Heart left ventricle (tissue), 16 donors: ENCODE measurements around the gene NPAS1. TPM values are rescaled to one million over a fixed set of nuclear protein-coding genes. Genes with fewer than 3 reads are reported as not detected.

ENCODE experiments used
- ATAC-seq, 4 donors: fragments of 200-7000 bp; cut with Tn5 transposase; one replicate each; pipeline ENCODE4 v1.9.1; 2020 to 2022; ENCODE audit warnings: moderate library complexity in 4 of 4, mild to moderate bottlenecking in 3 of 4, moderate number of reproducible peaks in 1 of 4
- DNase-seq, 5 donors: peaks; one replicate each; pipeline ENCODE4 v3.0.0-alpha.2; 2020
- H3K27ac ChIP-seq, 12 donors: fragments of 200-600 bp; sonication (generic) in 4 of 12; one replicate each; pipeline versions ENCODE4 v1.5.0 to v1.8.0; 2016 to 2022; ENCODE audit warnings: mild to moderate bottlenecking in 2 of 12
- H3K27me3 ChIP-seq, 9 donors: fragments of 200-600 bp; sonication (generic) in 2 of 9; one replicate each; pipeline versions ENCODE4 v1.5.1 to v1.8.0; 2016 to 2022; ENCODE audit warnings: mild to moderate bottlenecking in 3 of 9
- H3K36me3 ChIP-seq, 9 donors: fragments of 200-600 bp; sonication (generic) in 2 of 9; one replicate each; pipeline versions ENCODE4 v1.5.0 to v1.8.0; 2018 to 2022; ENCODE audit warnings: mild to moderate bottlenecking in 2 of 9
- H3K4me1 ChIP-seq, 12 donors: fragments of 200-600 bp; sonication (generic) in 4 of 12; one replicate each; pipeline versions ENCODE4 v1.5.0 to v1.8.0; 2016 to 2022; ENCODE audit warnings: mild to moderate bottlenecking in 3 of 12
- H3K4me3 ChIP-seq, 12 donors: fragments of 200-600 bp; sonication (generic) in 4 of 12; one replicate each; pipeline versions ENCODE4 v1.5.0 to v1.8.0; 2017 to 2022; ENCODE audit warnings: mild to moderate bottlenecking in 9 of 12, moderate library complexity in 4 of 12
- H3K9me3 ChIP-seq, 12 donors: fragments of 200-600 bp; sonication (generic) in 4 of 12; one replicate each; pipeline versions ENCODE4 v1.5.0 to v1.8.0; 2016 to 2022; ENCODE audit warnings: mild to moderate bottlenecking in 1 of 12
- POLR2A ChIP-seq, 2 donors: fragments of 450-650 bp; IDR thresholded peaks; one replicate each; pipeline ENCODE4 v1.6.1; 2017; ENCODE audit warnings: antibody characterized with exemption in 2 of 2, mild to moderate bottlenecking in 2 of 2, moderate library complexity in 2 of 2
- WGBS, 4 donors: extraction: QIAGEN DNeasy Blood & Tissue Kit in 2 of 4; methylation state at CpG; one replicate each; pipeline versions ENCODE4 v1.1.5 to v1.1.7; 2013 to 2018; 5-methylcytosine and 5-hydroxymethylcytosine counted together
- intact Hi-C, 10 donors: fragments of 100-400 bp; cut with DNase I; formaldehyde crosslinking; loops; one replicate each; pipeline versions ENCODE4 v1.11.1 to v1.14.2; 2022
- polyA plus RNA-seq, 2 donors: library from polyadenylated mRNA; stranded (reverse); fragments of 200-250 nt; gene quantifications; one replicate each; pipeline ENCODE4 v1.2.3, GENCODE V29; 2013
- total RNA-seq, 9 donors: library from RNA; depleted of rRNA in 2 of 9; stranded (reverse); fragments of >200 nt in 2 of 9; fragmentation: NEBNext Ultra II Directional in 3 of 9; extraction: Animal tissue kit (Norgen Biotek cat#: 25700) in 3 of 9; gene quantifications; one replicate each; pipeline versions ENCODE4 v1.1.0 to v1.2.4, GENCODE V29; 2016 to 2023
- TF ChIP-seq, protein P1 (sequence below), 12 donors: fragments of 200-600 bp; sonication (generic) in 4 of 12; IDR thresholded peaks; one replicate each; pipeline versions ENCODE4 v1.5.0 to v1.8.0; 2018 to 2022; ENCODE audit warnings: antibody characterized with exemption in 12 of 12, mild to moderate bottlenecking in 5 of 12
- donor health status: ischemic (EF 13 %, LVEDD 7.1; RV severe dilation, severe dysfunction).
- donor health status: healthy with polysubstance abuse.
- donor health status: DM: no; HTN: yes; CAD: no.
- donor health status: DM: no; HTN: no; CAD: no.
- donor health status: ischemic (EF 25% LVEDD 6.9; RV normal size, moderate dysfunction).
- donor health status: ischemic (EF 25% LVEDD 5.7; RV mildly dilated, moderate dysfunction).
- donor health status: healthy.
- donor health status: DM: yes; HTN: yes; CAD: no.
- donor health status: ischemic (EF 35%, LVEDD 5.7; RV mildly dilated, moderate dysfunction).
- donor health status: nonischemic (EF 11% LVEDD 7.7; RV severe dilation, severe dysfunction).
- donor health status: DM: yes; HTN: yes; CAD: no.
- donor health status: PGD.
- donor health status: ischemic (EF 29% LVEDD 5.4; RV normal size, mild dysfunction).
- donor health status: nonischemic (EF 23%, LVEDD 6.1; RV moderate dilation, normal function).

NPAS1 gene
- total and polyA plus RNA-seq, 11 donors = 0.16 to 1.3 (median 0.69) TPM; not detected in 1

DNA sequence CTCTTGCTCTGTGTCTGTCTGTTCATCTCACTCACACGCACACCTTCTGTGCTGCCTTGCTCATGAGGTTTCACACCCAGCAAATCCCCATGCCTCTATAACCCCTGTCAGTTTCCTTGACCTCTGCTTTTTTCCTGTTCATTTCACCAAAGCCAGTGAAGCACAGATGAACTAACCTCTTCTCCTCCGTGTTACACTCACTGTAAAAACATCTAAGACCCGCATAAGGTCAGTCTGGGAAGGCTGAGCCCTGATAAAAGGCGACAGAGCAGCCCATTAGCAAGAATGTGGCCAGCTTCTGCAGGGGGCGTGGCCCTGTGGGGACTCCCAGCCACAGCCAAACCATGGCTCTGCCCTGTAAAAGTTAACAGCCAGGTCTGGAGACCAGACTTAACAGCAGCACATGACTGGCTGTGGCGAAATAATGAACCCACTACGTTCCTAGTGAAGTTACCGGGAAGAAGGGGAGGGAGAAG is 42.8 kb upstream of the NPAS1 start:
- intact Hi-C loops = loop anchor here in 4 of 10 donors (1.0 to 10.0 kb wide), 5 partner anchors 45 to 116 kb away; partner anchors contain the start of gene ARHGAP35 (in 2 of the 4)
- no peaks in the 10 kb centered on the region for H3K9me3 ChIP-seq
- peak overlapping the region; percentile 80 to 95 (median 90) for H3K27ac ChIP-seq
- peak overlapping the region in 1 of 12 donors; percentile 19 for H3K4me3 ChIP-seq
- ATAC-seq (peak; percentile 24 to 61 (median 45)), DNase-seq (peak in 2 of 5 donors; percentile 65 to 69)
- no peaks in the 10 kb centered on the region for H3K27me3 ChIP-seq
- no peak for TF ChIP-seq POLR2A (IDR thresholded peaks at IDR 0.05)
- TF ChIP-seq, protein P1, sequence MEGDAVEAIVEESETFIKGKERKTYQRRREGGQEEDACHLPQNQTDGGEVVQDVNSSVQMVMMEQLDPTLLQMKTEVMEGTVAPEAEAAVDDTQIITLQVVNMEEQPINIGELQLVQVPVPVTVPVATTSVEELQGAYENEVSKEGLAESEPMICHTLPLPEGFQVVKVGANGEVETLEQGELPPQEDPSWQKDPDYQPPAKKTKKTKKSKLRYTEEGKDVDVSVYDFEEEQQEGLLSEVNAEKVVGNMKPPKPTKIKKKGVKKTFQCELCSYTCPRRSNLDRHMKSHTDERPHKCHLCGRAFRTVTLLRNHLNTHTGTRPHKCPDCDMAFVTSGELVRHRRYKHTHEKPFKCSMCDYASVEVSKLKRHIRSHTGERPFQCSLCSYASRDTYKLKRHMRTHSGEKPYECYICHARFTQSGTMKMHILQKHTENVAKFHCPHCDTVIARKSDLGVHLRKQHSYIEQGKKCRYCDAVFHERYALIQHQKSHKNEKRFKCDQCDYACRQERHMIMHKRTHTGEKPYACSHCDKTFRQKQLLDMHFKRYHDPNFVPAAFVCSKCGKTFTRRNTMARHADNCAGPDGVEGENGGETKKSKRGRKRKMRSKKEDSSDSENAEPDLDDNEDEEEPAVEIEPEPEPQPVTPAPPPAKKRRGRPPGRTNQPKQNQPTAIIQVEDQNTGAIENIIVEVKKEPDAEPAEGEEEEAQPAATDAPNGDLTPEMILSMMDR (IDR thresholded peaks at IDR 0.05) = no peak
- H3K36me3 ChIP-seq = no peaks in the 10 kb centered on the region
- H3K4me1 ChIP-seq = peaks cover 22 to 92% (median 76%) of the 10 kb centered on the region in 12 donors
- 29 to 37% (median 31%) methylated on average over 8 of the region's 8 CpGs for WGBS, 4 donors

DNA sequence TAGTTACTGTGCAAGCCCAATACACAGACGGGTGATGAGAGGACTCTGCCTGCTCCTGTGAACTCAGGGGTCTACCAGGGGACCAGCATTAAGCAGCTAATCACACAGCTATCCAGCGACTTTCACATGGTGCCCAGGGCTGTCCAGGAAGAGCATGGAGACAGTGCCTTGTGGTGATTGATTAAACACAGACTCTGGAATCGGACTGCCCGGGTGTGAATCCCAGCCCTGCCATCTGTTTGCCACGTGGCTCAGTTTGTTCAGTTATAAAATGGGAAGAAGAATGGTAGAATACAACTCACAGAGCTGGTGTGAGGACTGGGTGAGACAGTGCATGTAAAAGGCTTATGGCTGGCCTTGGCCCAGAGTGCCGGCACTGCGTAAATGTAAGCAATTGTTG is 42.1 kb upstream of the NPAS1 start:
- intact Hi-C loops = loop anchor here in 4 of 10 donors (5.0 to 10.0 kb wide), 4 partner anchors 45 to 115 kb away; partner anchors contain the start of gene ARHGAP35 (in 2 of the 4)
- peak overlapping the region; percentile 80 to 95 (median 90) for H3K27ac ChIP-seq
- no peaks in the 10 kb centered on the region for H3K9me3 ChIP-seq
- H3K36me3 ChIP-seq = no peaks in the 10 kb centered on the region
- TF ChIP-seq POLR2A (IDR thresholded peaks at IDR 0.05) = no peak
- ATAC-seq = no peak
- H3K27me3 ChIP-seq = no peaks in the 10 kb centered on the region
- peaks cover 22 to 92% (median 76%) of the 10 kb centered on the region in 12 donors for H3K4me1 ChIP-seq
- peak in 1 of 5 donors; percentile 14 for DNase-seq
- H3K4me3 ChIP-seq = no peak overlapping the region
- WGBS, 4 donors = 37 to 51% (median 42%) methylated on average over 7 of the region's 7 CpGs

DNA sequence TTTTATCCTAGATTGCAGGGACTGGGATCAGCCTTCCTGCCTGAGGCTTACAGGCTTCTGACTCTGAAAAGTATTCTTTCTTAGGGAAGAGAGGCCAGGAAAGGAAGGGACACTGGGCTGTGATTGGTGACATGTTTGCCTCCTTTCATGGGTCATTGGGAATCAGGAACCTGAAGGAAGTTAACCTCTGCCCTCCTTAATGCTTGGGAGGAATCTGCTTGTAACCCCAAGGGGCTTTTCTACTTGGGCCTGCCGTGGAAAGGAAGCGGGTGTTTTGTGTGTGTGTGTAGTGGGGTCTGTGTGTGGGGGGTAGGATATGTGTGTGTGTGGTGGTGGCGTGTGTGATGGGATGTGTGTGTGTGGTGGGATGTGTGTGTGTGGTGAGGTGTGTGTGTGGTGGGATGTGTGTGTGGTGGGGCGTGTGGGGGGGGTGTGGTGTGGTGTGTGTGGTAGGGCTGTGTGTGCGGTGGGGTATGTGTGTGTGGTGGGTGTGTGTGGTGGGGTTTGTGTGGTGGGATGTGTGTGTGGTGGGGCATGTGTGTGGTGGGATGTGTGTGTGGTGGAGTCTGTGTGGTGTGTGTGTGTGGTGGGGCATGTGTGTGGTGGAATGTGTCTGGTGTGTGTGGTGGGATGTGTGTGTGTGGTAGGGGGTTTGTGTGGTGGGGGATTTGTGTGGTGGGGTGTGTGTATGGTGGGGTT is 41.3 kb upstream of the NPAS1 start:
- peak in 1 of 5 donors; percentile 23 for DNase-seq
- TF ChIP-seq, protein P1 (IDR thresholded peaks at IDR 0.05) = no peak
- no peak for TF ChIP-seq POLR2A (IDR thresholded peaks at IDR 0.05)
- ATAC-seq = no peak
- Histone ChIP-seq H3K27ac (peak overlapping the region in 11 of 12 donors; percentile 84 to 95 (median 90)), H3K4me1 (peaks cover 22 to 91% (median 74%) of the 10 kb centered on the region in 12 donors), H3K27me3 (no peaks in the 10 kb centered on the region), H3K36me3 (no peaks in the 10 kb centered on the region), H3K9me3 (no peaks in the 10 kb centered on the region), H3K4me3 (no peak overlapping the region)
- WGBS, 4 donors = 70 to 76% (median 75%) methylated on average over 5 of the region's 5 CpGs
- intact Hi-C loops = loop anchor here in 4 of 10 donors (5.0 to 10.0 kb wide), 4 partner anchors 46 to 116 kb away; partner anchors contain the start of gene ARHGAP35 (in 2 of the 4)

DNA sequence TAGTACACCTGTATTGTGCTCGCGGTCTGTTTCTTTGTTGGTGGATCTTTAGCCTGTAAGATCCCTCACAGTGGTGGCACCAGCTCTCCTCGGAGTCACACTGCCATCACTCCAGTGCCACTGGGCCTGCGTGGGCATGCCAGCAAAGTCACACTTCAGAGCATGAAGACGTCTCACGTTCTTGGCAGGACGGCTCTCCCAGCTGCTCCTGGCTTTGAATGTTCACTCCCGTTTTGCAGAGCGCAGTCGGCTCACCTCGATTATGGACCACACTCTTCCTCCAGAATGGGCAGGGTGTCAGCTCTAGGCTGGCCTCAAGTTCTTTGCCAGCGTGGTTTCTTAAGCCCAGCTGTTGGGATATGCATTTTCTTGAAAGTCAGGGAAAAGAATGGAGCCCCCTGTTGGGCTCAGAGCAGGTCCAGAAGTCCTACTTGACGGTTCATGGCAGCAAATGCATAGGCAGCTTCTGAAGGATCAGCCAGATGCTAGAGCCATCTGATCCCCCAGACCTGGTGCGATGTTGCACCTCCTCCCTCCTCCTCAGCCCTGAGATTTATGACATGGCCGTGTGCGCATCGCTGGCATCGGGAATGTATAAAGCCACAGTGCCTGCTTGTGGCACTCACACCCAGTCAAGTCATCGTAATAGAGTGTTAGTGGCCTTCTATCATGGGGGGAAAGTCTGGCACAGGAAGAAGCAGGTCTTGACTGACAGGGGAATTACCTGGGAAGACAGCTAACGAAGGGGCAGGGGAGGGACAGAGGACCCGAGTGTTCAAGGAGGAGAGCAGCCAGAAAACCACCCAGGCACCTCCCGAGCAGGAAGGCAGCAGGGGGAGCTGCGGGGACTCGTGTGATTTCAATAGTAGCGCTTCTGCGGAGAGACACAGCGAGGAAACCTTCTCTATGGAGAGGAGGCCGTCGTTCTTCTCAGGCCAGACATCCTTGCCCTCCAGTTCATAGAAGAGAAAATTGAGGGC is 40.2 kb upstream of the NPAS1 start:
- H3K27me3 ChIP-seq = no peaks in the 10 kb centered on the region
- peaks cover 22 to 90% (median 78%) of the 10 kb centered on the region in 12 donors for H3K4me1 ChIP-seq
- intact Hi-C loops = loop anchor here in 4 of 10 donors (5.0 to 10.0 kb wide), 4 partner anchors 47 to 117 kb away; partner anchors contain the start of gene ARHGAP35 (in 2 of the 4)
- H3K4me3 ChIP-seq = no peak overlapping the region
- WGBS, 4 donors = 77 to 82% (median 81%) methylated on average over 28 to 29 of the region's 29 CpGs
- H3K36me3 ChIP-seq = no peaks in the 10 kb centered on the region
- DNase-seq (peak in 2 of 5 donors; percentile 29 to 42), ATAC-seq (no peak)
- TF ChIP-seq, protein P1 (IDR thresholded peaks at IDR 0.05) = no peak
- no peak for TF ChIP-seq POLR2A (IDR thresholded peaks at IDR 0.05)
- peak overlapping the region in 4 of 12 donors; percentile 2 to 89 (median 30) for H3K27ac ChIP-seq
- H3K9me3 ChIP-seq = no peaks in the 10 kb centered on the region
